ENCODE data around the gene TSFM. TPM values are rescaled to one million over a fixed set of nuclear protein-coding genes. Genes with fewer than 3 reads are reported as not detected.
A peak's percentile ranks its signal among the peaks of the same experiment; 100 is the strongest.

Gene TSFM
- total RNA-seq, 4 donors from 2014 or later: 19.6 to 35.4 (median 29.1) TPM

DNA sequence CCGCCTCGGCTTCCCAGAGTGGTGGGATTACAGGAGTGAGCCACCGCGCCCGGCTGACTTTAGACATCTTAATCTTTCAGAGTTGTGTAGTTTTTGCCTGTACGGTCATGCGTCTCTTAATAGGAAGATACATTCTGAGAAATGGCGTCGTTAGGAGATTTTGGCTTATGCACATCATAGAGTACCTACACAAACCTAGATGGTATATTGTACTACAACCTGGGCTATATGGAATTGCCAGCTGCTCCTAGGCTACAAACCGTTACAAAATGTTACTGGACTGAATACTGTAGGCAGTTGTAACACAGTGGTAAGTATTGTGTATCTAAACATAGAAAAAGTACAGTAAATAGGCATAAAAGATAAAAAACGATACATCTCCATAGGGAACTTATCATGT is 1.3 kb downstream of the TSFM start:
- Histone ChIP-seq H3K36me3 (peaks cover 30% of the 10 kb centered on the region), H3K4me1 (peaks cover 23% of the 10 kb centered on the region), H3K9me3 (no peaks in the 10 kb centered on the region), H3K27me3 (no peaks in the 10 kb centered on the region), H3K27ac (no peak overlapping the region), H3K4me3 (peak overlapping the region; percentile 93)
- TF ChIP-seq POLR2A (IDR thresholded peaks at IDR 0.05): no peak
- no peak for TF ChIP-seq EP300 (IDR thresholded peaks at IDR 0.05)
- TF ChIP-seq, protein P1, sequence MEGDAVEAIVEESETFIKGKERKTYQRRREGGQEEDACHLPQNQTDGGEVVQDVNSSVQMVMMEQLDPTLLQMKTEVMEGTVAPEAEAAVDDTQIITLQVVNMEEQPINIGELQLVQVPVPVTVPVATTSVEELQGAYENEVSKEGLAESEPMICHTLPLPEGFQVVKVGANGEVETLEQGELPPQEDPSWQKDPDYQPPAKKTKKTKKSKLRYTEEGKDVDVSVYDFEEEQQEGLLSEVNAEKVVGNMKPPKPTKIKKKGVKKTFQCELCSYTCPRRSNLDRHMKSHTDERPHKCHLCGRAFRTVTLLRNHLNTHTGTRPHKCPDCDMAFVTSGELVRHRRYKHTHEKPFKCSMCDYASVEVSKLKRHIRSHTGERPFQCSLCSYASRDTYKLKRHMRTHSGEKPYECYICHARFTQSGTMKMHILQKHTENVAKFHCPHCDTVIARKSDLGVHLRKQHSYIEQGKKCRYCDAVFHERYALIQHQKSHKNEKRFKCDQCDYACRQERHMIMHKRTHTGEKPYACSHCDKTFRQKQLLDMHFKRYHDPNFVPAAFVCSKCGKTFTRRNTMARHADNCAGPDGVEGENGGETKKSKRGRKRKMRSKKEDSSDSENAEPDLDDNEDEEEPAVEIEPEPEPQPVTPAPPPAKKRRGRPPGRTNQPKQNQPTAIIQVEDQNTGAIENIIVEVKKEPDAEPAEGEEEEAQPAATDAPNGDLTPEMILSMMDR (IDR thresholded peaks at IDR 0.05): no peak
- no peak for TF ChIP-seq POLR2AphosphoS5 (IDR thresholded peaks at IDR 0.05)
- 92% methylated on average over 11 of the region's 11 CpGs for WGBS
- no peak for DNase-seq (ENCODE audit: low spot score in 2 of 2)

DNA sequence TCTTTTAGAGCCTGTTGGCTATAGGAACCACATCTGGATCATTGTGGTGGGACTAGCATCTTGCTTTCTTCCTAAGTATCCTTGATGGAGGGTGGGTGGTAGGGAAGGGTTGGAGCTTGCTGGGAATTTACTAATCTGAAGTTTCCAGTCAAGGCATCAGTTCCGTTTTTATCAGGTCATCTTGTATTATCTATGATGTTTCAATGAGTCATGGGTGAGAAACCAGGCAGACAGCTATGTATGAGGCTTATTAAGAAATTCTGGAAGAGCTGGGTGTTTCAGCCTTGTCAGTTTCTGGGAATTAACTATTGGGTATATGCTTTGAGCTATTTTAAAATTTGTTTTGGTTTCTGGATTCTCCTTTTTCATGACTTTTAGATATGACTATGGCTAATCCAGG is 11.3 kb downstream of the TSFM start:
- H3K27me3 ChIP-seq: no peaks in the 10 kb centered on the region
- H3K4me1 ChIP-seq: peaks cover 15% of the 10 kb centered on the region
- WGBS: 56% methylated on average over 1 of the region's 1 CpG
- H3K27ac ChIP-seq: no peak overlapping the region
- TF ChIP-seq POLR2A (IDR thresholded peaks at IDR 0.05) (no peak), EP300 (IDR thresholded peaks at IDR 0.05) (no peak), POLR2AphosphoS5 (IDR thresholded peaks at IDR 0.05) (no peak)
- TF ChIP-seq, protein P1 (IDR thresholded peaks at IDR 0.05): no peak
- H3K36me3 ChIP-seq: peaks cover 79% of the 10 kb centered on the region
- H3K4me3 ChIP-seq: no peak overlapping the region
- no peaks in the 10 kb centered on the region for H3K9me3 ChIP-seq
- DNase-seq (ENCODE audit: low spot score in 2 of 2): no peak

DNA sequence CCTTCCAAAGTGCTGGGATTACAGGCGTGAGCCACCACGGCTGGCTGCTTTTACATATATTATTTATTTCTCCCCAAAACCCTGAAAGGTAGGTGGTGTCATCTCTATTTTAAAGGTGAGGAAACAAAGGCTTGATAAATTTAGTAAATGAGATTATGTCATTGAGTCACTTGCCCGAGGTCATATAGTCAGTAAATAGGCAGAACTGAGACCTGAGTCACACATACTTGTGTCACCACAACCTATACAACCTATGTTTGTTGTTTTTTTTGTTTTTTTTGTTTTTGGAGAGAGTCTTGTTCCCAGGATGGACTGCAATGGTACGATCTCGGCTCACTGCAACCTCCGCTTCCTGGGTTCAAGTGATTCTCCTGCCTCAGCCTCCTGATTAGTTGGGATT is 12.8 kb downstream of the TSFM start:
- DNase-seq (ENCODE audit: low spot score in 2 of 2): no peak
- Histone ChIP-seq H3K4me1 (peaks cover 15% of the 10 kb centered on the region), H3K27me3 (no peaks in the 10 kb centered on the region), H3K27ac (no peak overlapping the region), H3K9me3 (no peaks in the 10 kb centered on the region), H3K4me3 (no peak overlapping the region), H3K36me3 (peaks cover 74% of the 10 kb centered on the region)
- TF ChIP-seq POLR2A (IDR thresholded peaks at IDR 0.05) (no peak), POLR2AphosphoS5 (IDR thresholded peaks at IDR 0.05) (no peak)
- TF ChIP-seq, protein P1 (IDR thresholded peaks at IDR 0.05): no peak
- WGBS: 80% methylated on average over 6 of the region's 6 CpGs

DNA sequence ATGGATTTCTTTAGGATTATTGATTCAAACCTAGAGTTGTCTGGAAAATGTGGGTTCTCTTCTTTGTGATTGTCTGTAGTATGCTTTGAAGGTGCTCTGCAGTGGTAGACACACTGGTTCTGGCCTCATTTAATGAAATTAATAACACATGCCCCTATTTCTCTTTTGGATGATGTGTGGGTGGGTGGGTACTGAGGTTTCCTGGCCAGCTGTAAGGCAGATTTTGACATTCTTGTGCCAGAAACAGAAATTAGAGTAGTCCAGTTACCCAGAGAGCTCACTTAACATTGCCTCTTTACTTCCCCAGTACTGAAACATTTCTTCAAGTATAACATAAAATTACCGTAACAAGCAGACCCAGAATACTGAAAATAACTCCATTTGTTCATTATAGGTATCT is 14.4 kb downstream of the TSFM start:
- Histone ChIP-seq H3K27ac (no peak overlapping the region), H3K4me3 (no peak overlapping the region), H3K9me3 (no peaks in the 10 kb centered on the region), H3K4me1 (peaks cover 15% of the 10 kb centered on the region), H3K36me3 (peaks cover 79% of the 10 kb centered on the region), H3K27me3 (no peaks in the 10 kb centered on the region)
- 91% methylated on average over 1 of the region's 1 CpG for WGBS
- DNase-seq (ENCODE audit: low spot score in 2 of 2): no peak
- TF ChIP-seq POLR2A (IDR thresholded peaks at IDR 0.05) (no peak), POLR2AphosphoS5 (IDR thresholded peaks at IDR 0.05) (no peak), EP300 (IDR thresholded peaks at IDR 0.05) (no peak)
- TF ChIP-seq, protein P1 (IDR thresholded peaks at IDR 0.05): no peak

DNA sequence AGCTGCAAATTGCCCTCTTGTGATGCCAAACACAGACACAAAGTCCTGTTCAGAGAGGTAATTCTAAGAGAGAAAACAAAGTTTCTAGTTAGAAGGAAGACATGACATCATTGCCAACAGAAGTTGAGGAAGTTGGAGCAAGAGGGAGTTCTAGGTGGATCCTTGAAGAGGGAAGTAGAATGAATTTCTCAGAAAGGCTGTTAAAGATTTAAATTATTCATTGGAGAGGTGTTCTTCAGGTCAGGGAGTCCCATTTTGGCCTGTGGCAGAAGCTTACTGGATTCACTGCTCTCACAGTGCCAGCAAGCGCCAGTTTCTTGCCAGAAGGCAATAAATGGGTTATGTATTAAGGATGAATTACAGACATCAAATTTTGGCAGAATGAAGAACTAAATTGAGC is 15.3 kb downstream of the TSFM start:
- 64% methylated on average over 1 of the region's 1 CpG for WGBS
- Histone ChIP-seq H3K4me3 (no peak overlapping the region), H3K4me1 (peaks cover 15% of the 10 kb centered on the region), H3K27me3 (no peaks in the 10 kb centered on the region), H3K9me3 (no peaks in the 10 kb centered on the region), H3K27ac (no peak overlapping the region), H3K36me3 (peaks cover 79% of the 10 kb centered on the region)
- no peak for DNase-seq (ENCODE audit: low spot score in 2 of 2)
- TF ChIP-seq EP300 (IDR thresholded peaks at IDR 0.05): no peak
- TF ChIP-seq, protein P1 (IDR thresholded peaks at IDR 0.05): no peak
- TF ChIP-seq POLR2A (IDR thresholded peaks at IDR 0.05): no peak
- TF ChIP-seq POLR2AphosphoS5 (IDR thresholded peaks at IDR 0.05): no peak

Measured in suprapubic skin (tissue), 4 donors.